Ishikawa (cell line): ENCODE measurements around the gene ITGBL1.

Source experiments
- CREB1 ChIP-seq: IDR thresholded peaks from 2 replicates; pipeline ENCODE4 v1.6.1; 2012; ENCODE audit warnings: low read depth
- EP300 ChIP-seq: IDR thresholded peaks from 2 replicates; pipeline ENCODE4 v1.6.1; 2012; ENCODE audit warnings: borderline replicate concordance
- TAF1 ChIP-seq: IDR thresholded peaks from 2 replicates; pipeline ENCODE4 v1.6.1; 2012; ENCODE audit warnings: low read depth, mild to moderate bottlenecking
- TEAD4 ChIP-seq: IDR thresholded peaks from 2 replicates; pipeline ENCODE4 v1.6.1; 2012
- YY1 ChIP-seq: IDR thresholded peaks from 2 replicates; pipeline ENCODE4 v1.6.1; 2012; ENCODE audit warnings: low read depth
- TF ChIP-seq, protein P1 (sequence below): IDR thresholded peaks from 2 replicates; pipeline ENCODE4 v1.6.1; 2012; ENCODE audit warnings: low read depth, mild to moderate bottlenecking

DNA sequence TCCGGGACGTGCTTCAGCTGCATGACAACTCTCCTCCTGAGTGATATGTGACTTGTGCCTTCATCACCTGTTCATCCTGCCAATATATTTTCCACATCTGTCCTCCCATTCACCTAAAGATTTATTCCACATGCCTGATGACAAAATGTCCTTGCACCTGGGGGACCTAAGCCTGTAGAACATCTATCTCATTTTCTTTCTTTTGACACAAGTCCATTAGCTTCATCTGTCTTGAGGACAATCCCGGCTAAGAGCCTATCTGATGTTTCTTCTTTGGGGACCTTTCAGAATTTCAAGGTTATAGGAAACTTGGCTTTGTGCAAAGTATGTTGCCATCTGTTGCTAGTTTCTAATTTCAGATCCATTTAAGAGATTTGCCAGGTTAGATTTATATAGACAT is 41.1 kb downstream of the ITGBL1 start:
- TF ChIP-seq TEAD4, result no peak
- TF ChIP-seq, protein P1, sequence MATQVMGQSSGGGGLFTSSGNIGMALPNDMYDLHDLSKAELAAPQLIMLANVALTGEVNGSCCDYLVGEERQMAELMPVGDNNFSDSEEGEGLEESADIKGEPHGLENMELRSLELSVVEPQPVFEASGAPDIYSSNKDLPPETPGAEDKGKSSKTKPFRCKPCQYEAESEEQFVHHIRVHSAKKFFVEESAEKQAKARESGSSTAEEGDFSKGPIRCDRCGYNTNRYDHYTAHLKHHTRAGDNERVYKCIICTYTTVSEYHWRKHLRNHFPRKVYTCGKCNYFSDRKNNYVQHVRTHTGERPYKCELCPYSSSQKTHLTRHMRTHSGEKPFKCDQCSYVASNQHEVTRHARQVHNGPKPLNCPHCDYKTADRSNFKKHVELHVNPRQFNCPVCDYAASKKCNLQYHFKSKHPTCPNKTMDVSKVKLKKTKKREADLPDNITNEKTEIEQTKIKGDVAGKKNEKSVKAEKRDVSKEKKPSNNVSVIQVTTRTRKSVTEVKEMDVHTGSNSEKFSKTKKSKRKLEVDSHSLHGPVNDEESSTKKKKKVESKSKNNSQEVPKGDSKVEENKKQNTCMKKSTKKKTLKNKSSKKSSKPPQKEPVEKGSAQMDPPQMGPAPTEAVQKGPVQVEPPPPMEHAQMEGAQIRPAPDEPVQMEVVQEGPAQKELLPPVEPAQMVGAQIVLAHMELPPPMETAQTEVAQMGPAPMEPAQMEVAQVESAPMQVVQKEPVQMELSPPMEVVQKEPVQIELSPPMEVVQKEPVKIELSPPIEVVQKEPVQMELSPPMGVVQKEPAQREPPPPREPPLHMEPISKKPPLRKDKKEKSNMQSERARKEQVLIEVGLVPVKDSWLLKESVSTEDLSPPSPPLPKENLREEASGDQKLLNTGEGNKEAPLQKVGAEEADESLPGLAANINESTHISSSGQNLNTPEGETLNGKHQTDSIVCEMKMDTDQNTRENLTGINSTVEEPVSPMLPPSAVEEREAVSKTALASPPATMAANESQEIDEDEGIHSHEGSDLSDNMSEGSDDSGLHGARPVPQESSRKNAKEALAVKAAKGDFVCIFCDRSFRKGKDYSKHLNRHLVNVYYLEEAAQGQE, result no peak
- no peak for TF ChIP-seq EP300
- no peak for TF ChIP-seq CREB1
- TF ChIP-seq YY1, result no peak
- no peak for TF ChIP-seq TAF1
